Neural cell (in vitro differentiated cells): Measurements from ENCODE around the gene DKK1.

Source experiments
- CTCF ChIP-seq: fragments of 450-650 bp; IDR thresholded peaks from 2 replicates; pipeline ENCODE4 v1.5.1; 2014; ENCODE audit warnings: antibody characterized with exemption, mild to moderate bottlenecking, moderate library complexity; ENCODE audit not compliant: poor library complexity, severe bottlenecking
- EP300 ChIP-seq: fragments of 450-650 bp; conservative IDR thresholded peaks from 2 replicates; pipeline ENCODE4 v1.6.1; 2014; ENCODE audit warnings: antibody characterized with exemption, mild to moderate bottlenecking, moderate library complexity; ENCODE audit not compliant: poor library complexity, severe bottlenecking
- EZH2 ChIP-seq: fragments of 200-600, 300-800 bp; shearing (Covaris generic), sonication (generic); IDR thresholded peaks from 2 replicates; pipeline ENCODE4 v1.6.1; 2014; ENCODE audit warnings: antibody characterized with exemption, low read length, borderline replicate concordance, mild to moderate bottlenecking; ENCODE audit not compliant: insufficient read depth, poor library complexity, severe bottlenecking
- MXI1 ChIP-seq: fragments of 450-650 bp; conservative IDR thresholded peaks from 2 replicates; pipeline ENCODE4 v1.6.1; 2014; ENCODE audit warnings: antibody characterized with exemption, mild to moderate bottlenecking; ENCODE audit not compliant: poor library complexity, severe bottlenecking
- POLR2AphosphoS5 ChIP-seq: IDR thresholded peaks from 2 replicates; pipeline ENCODE4 v1.6.1; 2012
- RAD21 ChIP-seq: fragments of 450-650 bp; conservative IDR thresholded peaks from 2 replicates; pipeline ENCODE4 v1.6.1; 2014; ENCODE audit warnings: antibody characterized with exemption, mild to moderate bottlenecking, moderate library complexity
- TAF1 ChIP-seq: IDR thresholded peaks from 2 replicates; pipeline ENCODE4 v1.6.1; 2012; ENCODE audit warnings: low read depth

- TF ChIP-seq EP300 (no peak), TAF1 (no peak), EZH2 (no peak), CTCF (no peak), MXI1 (no peak), POLR2AphosphoS5 (no peak), RAD21 (no peak)
Measured at GRCh38 chr10:52318822-52319464, 4.9 kb downstream of the DKK1 start.
